Activated CD8-positive, alpha-beta memory T cell treated with anti-CD3 and anti-CD28 coated beads, Interleukin-2, amount 50 U/mL, for 48 hours (primary cell): ENCODE data around the gene TMED8.
"Not testable (repeated sequence)": the region's sequence is repeated elsewhere in the genome, so short reads cannot be mapped to it uniquely, and the experiment has no call there.

ENCODE experiments used
- DNase-seq: peaks from one replicate; pipeline ENCODE4 v3.0.0-alpha.2; 2020

The TMED8 gene

GRCh38 chr14:77356899-77357298, 20.0 kb downstream of the TMED8 start:
- no peak for DNase-seq

DNA sequence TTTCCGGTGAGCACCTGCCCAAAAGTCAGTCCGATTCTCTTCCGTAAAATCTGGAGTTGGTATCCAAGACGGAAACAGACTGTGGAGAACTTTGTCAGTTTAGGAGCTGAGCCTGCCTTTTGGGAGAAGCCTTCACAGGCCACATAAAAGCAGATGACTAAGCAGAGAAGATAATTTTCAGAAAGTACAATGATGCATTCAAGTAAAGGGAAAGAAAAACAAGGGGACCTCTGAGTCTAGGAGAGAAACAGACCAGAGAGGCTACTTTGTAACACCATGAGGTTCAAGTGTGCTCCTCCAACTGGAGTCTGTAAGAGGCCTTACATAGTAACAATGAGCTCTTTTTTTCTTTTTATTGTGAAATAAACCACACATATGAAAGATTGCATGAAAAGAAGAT, 21.1 kb downstream of the TMED8 start:
- DNase-seq: no peak

DNA sequence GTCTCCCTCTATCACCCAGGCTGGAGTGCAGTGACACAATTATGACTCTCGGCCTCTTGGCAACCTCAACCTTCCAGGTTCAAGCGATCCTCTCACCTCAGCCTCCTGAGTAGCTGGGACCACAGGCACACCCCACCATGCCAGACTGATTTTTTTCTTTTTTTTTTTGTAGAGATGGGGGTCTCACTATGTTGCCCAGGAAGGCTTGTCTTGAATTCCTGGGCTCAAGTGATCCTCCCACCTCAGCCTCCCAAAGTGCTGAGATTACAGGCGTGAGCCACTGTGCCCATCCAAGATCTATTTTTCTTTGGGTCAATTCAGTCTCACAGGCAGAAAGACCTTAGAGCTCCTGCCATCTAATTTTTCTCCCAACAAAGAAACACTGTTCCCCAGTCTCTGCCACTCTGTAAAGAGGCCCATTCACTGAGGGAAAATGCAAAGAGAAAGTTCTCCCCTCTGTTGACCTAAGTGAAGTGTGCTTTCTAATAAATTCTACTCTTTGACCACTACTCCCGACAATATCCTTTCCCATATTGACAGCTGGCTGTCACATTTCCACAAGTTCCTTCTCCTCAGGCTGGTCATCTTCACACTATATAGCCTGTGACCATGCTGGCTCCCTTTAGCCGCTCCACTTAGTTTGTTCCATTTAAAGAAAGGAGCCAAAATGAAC, 23.3 kb downstream of the TMED8 start:
- no peak for DNase-seq

DNA sequence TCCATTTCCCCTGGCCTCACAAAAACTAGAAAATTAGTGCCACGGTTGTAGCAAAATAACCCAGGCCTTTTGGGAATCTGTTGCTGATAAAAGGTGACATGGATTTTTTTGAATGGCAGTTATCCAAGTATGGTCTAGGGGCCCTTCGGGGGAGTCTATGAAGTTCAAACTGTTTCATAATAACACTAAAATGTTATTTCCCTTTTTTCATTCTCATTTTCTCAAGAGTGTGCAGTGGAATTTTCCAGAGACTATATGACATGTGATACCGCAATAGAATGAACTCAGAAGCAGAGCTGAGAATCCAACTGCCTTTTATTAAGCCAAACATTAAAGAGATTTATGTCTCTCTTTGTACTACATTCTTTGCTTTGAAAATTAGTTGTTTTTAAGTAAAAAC, 29.1 kb downstream of the TMED8 start:
- no peak for DNase-seq

- DNase-seq: no peak
Measured at GRCh38 chr14:77346495-77346894, 30.4 kb downstream of the TMED8 start.

DNA sequence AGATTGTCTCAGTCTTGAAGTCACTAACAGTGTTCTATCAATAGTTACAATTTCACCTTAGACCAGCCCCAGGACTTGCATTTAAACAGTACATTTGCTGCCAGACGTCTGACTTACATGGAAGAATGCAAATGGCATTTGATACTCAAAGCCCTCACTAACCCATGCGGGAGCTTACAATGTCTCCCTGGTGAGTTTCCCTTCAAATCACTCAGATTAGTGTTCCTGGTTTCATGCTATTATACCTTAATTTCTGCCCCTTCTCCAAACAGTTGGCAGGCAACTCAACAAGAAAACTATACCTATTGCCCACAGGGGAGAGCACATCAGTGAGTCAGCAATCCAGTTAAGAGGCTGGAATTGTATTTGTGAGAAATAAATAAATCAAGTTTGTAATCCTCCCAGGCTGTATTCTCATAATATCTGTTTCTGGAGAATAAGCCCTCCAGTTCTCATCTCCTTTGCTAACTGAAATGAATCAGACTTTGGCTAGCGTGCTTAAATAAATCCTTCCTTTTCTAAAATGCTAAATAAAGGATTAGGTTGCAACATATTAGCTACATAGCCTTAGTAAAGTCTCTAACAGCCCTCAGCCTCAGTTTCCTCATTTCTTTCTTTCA, 32.4 kb downstream of the TMED8 start:
- no peak for DNase-seq

GRCh38 chr14:77343662-77344061, 33.2 kb downstream of the TMED8 start:
- no peak for DNase-seq

GRCh38 chr14:77342726-77343397, 34.0 kb downstream of the TMED8 start:
- DNase-seq: no peak

DNA sequence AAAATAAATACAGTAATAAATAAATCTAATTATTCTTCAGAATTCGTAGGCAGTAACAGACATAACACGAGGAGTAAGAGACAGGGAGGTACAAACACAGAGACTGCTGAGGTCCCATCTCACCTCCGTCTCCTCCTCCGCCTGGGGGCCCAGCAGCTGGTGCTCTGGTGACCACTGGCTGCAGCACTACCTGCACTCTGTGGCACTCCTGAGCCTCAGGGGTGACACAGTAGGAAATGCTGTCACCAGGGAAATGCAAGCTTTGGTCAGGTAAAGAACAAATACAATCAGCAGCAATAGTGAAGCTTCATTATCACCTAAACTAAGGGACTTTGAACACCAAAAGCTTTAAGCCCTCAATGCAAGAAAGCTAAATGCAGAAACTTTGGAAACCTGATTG, 36.5 kb downstream of the TMED8 start:
- DNase-seq: no peak

DNA sequence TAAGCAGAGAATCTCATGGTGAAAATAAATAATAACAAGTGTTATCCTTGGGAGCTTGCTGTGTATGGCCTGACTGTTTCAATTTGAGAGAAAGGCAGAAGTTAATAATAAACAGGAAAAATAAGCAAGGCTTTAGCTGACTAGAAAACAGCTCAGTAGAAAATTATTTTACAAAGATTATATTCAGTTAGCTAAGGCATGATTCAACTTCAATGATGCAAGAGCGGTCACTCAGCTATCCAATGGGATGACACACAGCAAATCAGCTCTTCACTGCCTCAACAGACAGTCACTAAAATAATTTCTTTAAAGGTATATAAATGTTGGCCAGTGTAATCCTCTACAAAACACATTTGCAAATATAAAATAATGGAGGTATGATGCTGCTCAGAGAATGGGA, 37.5 kb downstream of the TMED8 start:
- no peak for DNase-seq

GRCh38 chr14:77338302-77338701, 38.6 kb downstream of the TMED8 start:
- no peak for DNase-seq

DNA sequence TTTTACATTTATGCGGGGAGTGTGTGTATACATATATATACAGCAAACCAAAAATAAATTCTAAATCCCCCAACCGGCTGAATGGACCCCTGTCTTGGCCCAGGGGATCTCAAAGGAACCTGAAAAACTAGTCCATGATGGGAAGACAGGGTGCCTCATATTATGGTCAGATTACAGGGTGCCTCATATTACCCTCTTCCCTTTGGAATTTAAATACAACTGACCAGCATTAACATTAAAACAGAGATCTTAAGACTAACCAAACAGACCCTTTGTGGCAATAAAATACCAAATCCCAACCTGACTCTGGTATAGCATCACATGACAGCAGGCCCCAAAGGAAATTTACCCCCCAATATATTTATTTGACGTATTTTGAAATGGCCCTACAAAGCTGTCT, 39.0 kb downstream of the TMED8 start:
- DNase-seq: no peak

- not testable (repeated sequence) for DNase-seq
Measured at GRCh38 chr14:77337255-77337654, 39.6 kb downstream of the TMED8 start.

DNA sequence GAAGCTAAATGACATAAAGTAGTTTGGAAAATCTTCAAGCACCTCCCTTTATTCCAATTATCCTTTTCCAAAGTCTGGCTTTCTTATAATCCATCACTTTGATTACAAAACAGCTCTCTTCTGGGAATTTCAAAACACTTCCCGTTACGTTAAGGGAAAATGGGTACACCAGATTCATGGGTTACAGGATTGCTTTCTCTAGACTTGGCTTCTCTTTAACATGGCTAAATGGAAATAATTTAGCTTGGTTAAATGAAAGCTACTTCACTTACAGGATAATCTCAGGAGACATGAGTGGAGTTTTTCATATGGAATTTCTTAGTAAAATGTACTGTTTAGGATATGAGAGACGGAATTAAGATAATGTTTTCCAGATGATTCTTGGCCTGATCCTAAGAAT, 41.3 kb downstream of the TMED8 start:
- DNase-seq: no peak

DNA sequence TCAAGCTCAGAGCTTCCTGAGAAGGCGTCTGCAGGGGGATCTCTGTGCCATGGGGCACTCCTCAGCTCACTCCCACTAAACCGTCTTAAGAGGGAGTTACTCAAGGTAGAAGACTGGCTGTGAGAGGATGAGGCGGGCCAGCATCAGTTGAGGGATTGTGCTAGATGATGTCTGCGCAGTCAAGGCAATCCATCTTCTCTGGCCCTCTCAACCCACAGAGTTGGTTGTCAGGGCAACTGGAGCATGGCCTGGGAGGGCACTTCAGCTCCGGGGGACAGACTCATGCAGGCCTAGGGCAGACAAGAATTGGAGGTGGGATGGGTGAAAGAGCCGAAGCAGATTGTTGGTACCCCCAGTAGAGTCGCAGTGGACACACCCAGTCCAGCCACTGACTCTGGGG, 47.0 kb downstream of the TMED8 start:
- no peak for DNase-seq

DNA sequence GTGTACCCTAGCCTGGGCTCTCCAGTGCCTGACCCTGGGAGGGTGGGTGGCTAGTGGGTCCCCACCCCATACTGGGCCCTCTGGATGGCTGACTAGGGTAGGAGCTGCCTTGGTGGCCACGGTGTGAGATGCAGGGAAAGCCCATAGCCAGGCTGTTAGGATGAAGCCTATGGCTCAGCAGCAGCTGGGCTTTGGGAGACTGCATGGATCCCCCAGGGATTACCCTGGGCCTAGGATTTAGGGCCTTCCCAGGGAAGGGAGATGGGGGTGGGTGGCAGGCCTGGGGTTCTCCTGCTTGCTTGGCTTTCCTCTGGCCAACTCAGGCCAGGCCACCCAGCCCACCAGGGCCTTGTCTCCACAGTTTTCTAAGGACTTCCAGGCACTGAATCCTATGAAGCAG, 49.8 kb downstream of the TMED8 start:
- DNase-seq: no peak

- no peak for DNase-seq
Measured at GRCh38 chr14:77325746-77326094, 51.2 kb downstream of the TMED8 start.

GRCh38 chr14:77324816-77325745, 51.8 kb downstream of the TMED8 start:
- no peak for DNase-seq

DNA sequence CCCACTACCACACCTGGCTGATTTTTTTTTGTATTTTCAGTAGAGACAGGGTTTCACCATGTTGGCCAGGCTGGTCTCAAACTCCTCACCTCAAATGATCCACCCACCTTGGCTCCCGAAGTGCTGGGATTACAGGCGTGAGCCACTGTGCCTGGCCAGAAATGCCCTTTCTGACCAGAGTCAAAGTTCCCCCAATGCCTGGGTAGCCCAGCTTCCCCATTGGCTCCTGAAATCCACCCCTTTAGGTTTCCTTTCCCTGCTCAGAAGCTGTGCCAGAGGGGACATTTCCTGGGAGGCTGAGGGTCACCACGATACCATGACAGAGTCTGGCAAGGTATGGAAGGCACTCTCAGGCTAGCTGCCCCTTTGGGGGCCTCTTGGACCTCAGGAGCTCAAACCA, 52.6 kb downstream of the TMED8 start:
- no peak for DNase-seq

- DNase-seq: no peak
Measured at GRCh38 chr14:77323571-77323970, 53.3 kb downstream of the TMED8 start.

DNA sequence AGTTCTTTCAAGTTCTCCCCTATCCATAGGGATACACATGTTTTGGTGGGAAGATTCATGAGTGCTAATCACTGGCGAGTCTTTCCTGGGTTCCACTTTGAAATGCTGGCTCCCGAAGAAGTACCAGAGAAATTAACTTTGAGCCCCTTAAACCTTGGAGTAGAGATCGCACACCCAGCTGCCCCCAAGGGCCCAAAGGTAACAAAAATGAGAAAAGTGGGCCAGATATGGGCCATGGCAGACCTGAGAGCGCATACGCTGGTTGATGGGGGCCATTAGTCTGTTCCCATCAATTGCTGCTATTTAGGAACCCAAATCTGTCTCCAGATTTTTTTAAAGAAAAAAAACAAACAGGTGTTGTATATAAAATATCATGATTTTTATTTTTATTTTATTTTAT, 53.9 kb downstream of the TMED8 start:
- DNase-seq: no peak

GRCh38 chr14:77322250-77322902, 54.5 kb downstream of the TMED8 start:
- DNase-seq: no peak
